GM19328 (cell line): ENCODE measurements around the gene FAM222B.
"Not testable (repeated sequence)": the region's sequence is repeated elsewhere in the genome, so short reads cannot be mapped to it uniquely, and the experiment has no call there.

Experiments used
- ATAC-seq: cut with Tn5 transposase; IDR thresholded peaks from one replicate; pipeline ENCODE4 v1.9.1; 2021; ENCODE audit warnings: mild to moderate bottlenecking, moderate library complexity; ENCODE audit not compliant: unreplicated experiment

FAM222B gene

DNA sequence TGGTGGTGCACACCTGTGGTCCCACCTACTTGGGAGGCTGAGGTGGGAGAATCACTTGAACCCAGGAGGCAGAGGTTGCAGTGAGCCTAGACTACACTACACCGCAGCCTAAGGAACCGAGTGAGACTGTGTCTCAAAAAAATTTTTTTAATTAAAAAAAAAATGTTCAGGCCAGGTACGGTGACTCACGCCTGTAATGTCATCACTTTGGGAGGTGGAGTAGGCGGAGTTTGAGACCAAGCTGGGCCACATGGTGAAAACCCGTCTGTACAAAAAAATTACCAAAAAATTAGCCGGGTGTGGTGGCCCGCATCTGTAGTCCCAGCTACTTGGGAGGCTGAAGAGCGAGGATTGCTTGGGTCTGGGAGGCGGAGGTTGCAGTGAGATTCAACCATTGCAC lies 3.6 kb upstream of the FAM222B start:
- ATAC-seq = no peak

DNA sequence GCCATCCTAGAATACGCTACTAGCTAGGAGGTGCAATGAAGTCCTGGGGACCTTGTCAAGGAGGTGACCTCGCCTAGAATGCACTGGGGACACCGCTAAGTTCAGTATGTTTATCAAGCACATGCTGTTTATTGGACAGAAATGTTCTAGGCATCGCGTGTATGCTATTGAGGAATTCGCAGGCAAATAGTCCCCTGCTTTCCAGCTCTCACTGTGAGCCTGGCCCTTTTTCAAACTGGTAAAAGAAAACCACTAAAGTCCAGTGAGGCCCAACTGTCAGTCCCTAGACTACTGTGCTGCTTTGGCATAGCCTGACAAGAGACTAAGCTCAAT lies 1.2 kb upstream of the FAM222B start:
- ATAC-seq = no peak

DNA sequence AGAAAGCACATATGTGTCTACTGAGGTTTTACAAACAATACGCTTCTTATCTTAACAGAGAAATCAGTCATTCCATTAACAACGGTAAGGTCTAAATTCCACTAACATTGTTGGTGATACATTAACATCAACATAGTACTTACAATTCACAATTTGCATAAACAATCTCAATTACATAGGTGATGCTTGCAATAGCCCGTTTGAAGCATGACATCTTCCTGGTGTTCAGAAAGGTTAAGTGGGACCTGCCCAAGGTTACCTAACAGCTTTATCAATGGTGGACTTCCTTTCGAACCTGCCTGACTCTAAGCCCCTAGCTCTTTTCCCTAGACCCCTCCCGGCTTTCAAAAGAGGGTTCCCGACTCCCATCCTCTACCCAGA lies 699 bp downstream of the FAM222B start:
- ATAC-seq = no peak

DNA sequence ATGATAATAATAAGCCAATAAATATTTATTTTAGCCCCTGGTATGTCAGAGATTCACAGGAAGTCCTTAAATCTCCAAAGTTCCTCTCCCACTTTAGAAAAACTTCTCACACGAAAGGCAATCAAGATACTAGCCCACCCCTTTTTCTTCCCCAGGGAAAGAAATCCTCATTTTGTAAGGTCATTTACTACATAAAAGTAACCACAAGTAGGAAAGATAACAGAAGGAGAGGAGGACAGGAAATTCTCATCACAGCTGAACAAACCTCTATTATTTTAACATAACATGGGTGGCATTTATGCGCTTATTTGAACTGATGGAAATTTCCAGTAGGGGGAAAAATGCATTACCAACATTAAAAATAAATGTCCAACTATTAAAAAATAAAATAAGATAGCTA lies 3.4 kb downstream of the FAM222B start:
- no peak for ATAC-seq

DNA sequence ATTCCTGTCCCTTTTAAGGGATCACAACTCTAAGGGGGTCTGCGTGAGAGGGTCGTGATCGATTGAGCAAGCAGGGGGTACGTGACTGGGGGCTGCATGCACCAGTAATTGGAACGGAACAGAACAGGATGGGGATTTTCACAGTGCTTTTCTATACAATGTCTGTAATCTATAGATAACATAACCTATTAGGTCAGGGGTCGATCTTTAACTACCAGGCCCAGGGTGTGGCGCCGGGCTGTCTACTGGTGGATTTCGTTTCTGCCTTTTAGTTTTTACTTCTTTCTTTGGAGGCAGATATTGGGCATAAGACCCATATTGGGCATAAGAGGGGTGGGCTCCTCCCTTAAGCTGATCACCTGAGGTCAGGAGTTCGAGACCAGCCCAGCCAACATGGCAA lies 6.0 kb downstream of the FAM222B start:
- ATAC-seq = not testable (repeated sequence)

DNA sequence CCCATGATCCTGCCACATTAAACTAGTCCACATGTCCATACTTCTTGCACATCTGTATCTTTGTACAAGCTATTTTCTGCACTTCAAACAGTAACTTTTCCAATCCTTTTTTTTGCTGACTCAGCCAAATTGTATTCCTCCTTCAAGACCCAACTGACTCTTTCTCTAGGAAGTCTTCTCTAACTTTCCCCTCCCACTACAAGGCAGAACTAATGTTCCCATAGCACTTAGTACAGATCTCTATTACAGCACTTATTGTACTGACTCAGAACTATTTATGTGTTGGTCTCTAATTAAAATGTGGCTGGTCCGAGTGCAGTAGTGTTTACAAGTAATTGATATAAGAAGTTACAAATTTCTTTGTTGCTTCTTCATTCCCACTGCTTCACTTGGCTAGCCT lies 8.2 kb downstream of the FAM222B start:
- no peak for ATAC-seq

DNA sequence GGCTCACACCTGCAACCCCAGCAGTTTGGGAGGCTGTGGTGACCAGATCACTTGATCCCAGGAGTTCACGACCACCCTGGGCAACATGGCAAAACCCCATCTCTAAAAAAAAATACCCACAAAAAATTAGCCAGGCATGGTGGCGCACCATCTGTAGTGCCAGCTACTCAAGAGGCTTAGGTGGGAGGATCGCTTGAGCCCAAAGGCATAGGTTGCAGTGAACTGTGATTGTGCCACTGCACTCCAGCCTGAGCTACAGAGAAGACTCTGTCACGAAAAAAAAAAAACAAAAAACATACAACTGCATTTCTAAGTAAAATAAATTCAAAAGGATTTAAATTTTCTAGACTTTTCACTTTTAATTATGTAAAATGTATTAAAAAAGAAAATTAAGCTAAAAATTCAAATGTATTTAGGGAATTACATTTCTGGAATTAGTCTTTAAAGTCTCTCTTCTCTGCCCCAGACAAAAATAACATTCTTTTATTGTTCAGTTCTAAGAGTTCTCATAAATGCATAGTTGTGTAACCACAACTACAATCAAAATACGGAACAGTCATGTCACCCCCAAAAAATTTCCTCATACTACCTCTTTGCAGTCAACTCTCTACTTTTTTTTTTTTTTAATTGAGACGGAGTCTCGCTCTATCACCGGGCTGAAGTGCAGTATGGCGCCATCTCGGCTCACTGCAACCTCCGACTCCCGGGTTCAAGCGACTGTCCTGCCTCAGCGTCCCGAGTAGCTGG lies 14.1 kb downstream of the FAM222B start:
- ATAC-seq = no peak

DNA sequence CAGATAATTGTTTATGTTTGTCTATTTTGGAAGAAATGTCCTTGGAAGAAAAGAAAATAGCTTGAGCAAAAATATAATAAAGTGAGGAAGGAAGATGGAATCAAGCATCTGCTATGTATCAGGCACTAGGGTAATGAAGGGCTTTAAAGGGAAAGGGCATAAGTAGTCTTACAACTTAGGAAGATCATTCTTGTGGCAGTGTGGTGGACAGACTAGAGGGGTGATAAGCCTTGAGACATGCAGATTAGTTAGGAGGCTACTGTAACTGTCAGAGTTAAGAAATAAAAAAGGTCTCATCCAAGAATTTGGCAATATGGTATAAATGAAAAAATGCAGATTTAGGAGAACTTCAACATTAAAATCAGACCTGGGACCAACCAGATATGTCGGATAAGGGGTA lies 14.9 kb downstream of the FAM222B start:
- ATAC-seq = no peak

DNA sequence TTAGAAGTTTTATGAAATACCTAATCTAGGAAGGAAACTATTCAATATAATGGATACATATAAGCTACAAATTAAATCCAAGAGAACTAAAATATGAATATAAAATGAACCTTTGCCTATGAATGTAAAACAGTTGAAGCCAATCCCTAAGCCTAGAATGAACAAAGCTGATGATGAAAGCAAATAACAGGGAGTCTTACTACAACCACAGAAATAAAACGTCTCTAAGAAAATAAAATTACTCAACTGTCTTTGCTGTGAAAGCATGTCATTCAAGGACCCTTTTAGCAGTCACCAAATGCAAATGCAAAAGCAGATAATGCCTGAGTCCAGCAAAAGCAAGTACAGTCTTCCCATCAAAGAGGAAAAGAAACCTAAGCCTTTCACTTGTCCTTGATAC lies 23.0 kb downstream of the FAM222B start:
- ATAC-seq = no peak

DNA sequence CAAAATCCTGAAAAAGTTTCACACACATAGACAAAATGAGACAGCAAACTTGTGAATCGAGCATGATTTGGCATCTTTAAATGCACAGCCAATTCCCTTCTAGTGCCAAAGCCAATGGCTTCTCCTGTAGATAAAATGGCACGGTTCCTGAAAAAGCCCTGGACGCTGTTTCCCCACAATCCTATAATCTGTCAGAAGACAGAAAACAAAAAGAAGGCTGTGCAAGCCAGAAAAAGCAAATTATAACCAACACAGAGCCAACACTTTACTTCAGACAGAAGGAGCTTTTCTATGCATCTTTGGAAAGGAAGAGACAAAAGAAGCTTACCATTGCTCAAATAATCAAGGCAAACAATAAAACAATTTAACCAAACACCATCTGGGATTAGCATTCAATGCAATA lies 23.8 kb downstream of the FAM222B start:
- no peak for ATAC-seq

DNA sequence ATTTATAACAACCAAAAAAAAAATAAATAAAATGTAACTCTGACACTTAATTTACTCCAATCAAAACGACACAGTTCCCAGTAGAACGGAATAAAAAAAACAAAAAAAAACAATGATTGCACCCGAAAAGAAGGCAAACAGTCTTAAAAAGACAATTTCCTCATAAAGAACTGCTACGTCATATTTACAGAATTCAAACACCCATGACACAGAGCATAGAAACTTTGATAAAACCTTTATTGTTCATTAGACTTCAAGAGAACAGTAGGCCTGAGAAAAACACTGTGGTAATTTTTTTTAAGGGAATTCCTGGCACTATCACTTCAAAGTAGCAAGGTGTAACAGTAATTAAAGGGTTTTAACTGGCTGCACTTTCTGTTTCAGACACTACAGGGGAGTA lies 26.1 kb downstream of the FAM222B start:
- no peak for ATAC-seq

DNA sequence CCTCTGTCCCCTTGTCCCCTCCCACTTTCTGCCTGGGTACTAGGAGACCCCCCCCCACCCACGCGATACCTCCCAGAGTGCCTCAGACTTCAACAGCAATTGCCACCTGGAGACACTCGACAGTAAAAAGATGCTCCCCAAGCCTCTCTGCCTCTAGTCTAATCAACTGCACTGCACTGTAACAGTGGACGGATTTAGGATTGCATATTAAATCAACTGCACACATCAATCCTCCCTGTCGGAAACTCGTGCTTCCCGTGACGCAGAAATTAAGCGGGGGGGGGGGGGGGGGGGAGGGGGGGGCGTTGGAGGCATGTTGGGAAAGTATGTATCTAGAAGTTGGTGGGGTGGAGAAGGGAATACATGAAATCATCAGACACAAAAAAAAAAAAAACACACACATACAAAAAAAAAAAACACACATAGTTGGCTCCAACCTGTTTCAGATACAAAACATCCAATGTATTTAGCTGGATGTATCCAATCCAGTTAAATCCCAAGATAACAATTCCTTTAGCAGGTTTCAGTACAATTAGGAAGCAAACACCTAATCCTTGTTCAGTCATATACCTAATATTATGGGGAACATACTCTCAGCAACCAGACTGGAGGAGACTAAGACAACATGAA lies 29.7 kb downstream of the FAM222B start:
- no peak for ATAC-seq

DNA sequence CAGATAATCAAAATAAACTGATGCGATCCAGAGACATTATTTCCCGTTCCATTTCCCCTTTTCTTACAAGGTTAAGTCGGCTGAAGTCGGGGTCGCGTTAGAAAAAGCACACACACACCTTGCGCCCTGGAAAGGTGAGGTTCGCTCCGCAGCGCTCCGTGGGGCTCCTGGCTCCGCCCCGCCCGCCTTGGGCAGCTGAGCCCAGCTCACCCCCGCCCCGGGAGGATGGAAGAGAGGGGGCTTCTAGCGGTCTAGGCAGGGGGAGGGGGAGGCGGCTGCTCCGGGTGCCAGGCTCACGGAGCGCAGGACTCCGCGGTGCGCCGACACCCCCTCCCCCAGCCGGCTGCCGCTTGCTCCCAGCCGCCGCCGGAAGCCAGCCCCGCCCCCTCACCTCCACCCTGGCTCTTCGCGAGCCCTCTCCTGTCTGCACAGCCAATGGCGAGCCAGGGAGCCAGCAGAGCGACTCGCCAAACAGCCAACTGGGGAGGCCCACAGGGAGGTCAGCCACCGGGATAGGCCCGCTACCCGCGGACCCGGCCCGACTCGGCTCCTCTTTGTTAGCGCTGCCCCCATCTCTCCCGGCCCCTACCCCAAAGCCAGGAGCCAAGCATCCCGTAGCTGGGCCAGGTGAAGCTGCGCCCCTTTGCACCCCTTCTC lies 30.4 kb downstream of the FAM222B start:
- peak; percentile 91 for ATAC-seq

DNA sequence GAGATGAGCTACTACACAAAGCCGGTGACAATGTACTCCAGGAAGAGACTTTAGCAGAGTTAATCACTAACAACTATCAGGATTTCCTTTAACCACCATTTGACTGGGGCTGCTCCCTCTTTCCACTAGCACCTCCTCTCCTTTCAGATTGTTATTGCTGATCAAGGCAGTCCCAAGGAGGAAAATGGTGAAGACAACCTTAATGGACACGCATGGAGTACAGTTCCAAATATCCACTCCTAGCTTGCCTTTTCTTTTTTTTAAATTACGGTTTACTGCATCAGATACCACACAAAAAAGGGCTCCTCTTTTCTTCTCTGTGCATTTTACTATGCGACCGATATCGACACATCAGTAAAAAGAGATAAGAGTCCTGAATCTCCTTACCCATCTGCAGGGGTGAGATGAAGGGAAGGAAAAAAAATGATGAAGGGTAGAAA lies 30.9 kb downstream of the FAM222B start:
- ATAC-seq = no peak

DNA sequence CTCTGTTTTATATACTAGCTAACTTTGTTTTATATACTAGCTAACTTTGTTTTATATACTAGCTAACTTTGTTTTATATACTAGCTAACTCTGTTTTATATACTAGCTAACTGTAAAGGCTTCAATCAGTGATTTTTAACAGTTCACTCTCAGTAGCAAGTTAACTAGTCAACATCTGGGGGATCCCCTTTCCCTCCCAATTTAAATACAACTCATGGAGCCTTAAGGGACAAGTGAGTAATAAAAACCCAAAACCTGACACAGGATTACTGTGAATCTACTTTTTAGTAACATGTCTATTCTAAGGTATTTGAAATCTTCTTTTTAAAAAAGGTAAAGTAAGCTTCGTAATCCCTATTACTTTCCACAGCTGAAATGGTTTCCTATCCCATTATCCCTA lies 32.2 kb downstream of the FAM222B start:
- no peak for ATAC-seq

DNA sequence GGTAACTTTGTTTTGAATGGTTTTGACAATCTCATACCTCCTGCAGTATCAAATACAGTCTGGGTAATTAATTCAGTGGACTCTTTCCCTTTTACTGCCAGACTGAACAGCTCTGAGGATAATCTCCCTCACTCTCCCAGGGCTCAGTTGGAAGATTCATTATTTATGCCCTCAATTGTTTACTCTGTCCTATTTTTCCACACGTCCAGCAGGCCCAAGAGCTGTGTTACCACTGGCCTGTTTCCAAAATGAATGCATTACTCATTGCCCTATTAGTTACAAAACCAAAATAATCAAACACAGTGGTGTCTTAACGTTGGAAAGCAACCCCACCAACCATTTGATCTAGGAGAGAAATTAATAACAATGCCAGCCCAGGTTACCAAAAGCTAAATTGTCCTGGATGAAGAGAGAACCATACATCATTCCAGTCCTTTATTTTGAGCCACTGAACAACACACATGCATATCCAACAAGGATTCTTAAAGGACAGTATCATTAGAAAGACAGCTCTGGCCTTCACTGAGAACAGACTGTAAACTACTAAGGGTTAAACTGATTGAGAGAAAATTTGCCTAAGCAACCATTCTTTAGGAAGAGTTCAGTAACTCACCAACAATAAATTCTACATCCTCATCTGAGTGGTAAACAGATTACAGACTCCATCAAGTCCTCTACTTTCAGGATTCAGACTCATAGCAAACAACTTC lies 34.5 kb downstream of the FAM222B start:
- no peak for ATAC-seq

DNA sequence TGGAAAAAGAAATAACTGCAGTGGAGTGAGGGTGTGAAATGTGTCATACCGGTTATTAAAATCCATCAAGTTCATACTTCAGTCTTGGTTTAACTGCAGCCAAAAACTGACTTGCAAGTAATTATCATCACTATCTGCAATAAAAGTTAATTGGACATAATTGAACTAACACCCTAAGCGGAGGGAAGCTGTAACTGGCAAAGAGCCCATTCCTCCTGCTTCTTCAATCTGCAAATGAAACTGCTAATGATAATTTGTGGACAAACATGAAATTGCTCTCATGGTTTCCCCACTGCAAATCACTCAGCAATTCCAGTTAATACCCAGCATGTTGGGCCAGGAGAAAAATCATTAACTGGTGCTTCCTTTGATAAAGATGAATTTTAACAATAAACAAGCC lies 46.5 kb downstream of the FAM222B start:
- no peak for ATAC-seq

DNA sequence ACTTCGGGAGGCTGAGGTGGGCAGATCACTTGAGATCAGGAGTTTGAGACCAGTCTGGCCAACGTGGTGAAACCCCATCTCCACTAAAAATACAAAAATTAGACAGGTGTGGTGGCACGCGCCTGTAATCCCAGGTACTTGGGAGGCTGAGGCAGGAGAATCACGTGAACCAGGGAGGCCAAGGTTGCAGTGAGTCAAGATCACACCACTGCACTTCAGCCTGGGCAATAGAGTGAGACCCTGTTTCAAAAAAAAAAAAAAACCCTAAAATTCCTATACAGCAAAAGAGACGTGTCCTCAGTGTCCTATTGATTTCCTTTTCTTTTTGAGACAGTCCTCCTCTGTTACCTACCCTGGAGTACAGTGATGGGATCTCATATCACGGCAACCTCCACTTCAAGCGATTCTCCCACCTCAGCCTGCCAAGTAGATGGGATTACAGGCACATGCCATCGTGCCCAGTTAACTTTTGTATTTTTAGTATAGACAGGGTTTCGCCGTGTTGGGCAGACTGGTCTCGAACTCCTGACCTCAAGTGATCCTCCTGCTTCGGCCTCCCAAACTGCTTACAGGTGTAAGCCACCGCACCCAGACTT lies 47.6 kb downstream of the FAM222B start:
- not testable (repeated sequence) for ATAC-seq

DNA sequence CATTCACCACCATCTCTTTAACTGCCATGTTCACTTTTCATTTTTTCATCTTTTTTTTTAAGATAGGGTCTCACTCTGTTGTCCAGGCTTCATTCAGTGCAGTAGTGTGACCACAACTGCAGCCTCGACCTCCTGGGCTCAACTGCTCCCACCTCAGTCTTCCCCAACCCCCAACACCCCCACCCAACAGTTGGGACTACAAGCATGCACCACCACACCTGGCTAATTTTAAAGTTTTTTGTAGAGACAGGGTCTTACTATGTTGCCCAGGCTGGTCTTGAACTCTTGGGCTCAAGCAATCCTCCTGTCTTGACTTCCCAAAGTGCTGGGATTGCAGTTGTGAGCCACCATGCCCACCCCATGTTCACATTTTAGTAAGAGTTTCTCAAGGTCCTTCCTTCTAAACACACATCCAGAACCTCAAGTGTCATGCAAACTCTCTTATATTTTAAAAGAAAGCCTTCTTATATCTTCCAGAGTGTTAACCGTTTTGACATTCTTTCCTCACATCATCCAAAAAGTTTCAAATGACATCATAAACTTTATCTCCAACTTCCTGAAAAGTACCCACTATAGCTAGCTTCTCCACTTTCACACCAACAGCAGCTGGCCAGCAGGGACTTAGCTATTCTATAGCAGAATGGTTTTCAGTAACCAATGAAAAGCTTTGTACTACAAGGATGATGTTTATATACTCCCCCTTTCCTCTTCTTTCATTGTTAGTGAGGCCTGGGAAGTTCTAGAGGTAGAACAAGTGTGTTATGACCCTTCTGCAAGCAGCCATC lies 49.5 kb downstream of the FAM222B start:
- ATAC-seq = no peak

DNA sequence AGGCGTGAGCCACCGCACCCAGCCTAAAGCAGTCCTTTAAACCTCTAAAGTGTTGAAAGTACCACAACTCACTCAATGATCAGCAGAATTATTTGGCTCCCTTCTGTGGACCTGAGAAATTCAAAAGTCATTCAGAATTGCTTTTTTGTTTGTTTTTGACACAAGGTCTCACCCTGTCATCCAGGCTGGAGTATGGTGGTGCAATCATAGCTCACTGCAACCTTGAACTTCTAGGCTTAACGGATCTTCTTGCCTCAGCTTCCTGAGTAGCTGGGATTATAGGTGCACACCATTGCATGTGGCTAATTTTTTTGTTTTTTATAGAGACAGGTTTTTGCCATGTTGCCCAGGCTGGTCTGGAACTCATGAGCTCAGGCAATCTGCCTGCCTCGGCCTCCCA lies 54.5 kb downstream of the FAM222B start:
- no peak for ATAC-seq

DNA sequence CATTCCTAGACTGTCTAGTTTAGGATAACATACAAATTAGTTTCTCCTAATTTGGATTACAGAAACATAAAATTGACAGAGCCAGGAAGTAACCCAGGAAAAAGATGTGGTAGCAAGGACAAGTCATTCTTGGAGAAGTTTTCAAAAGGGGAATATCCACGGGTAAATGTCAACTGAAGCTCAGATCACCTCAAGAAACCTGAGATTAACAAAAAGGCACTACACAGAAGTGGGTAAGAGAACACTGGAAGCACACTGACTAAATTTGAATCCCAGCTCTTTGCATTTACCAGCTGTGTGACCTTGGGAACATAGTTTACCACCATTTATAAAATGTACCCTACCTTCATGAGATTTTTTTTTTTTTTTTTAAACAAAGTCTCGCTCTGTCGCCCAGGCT lies 59.4 kb downstream of the FAM222B start:
- no peak for ATAC-seq
